Fibroblast of lung (primary cell): Measurements from ENCODE around the gene ASTN2. TPM values are rescaled to one million over a fixed set of nuclear protein-coding genes. Genes with fewer than 3 reads are reported as not detected.

Experiments
- DNase-seq, 2 donors: peaks; one replicate each; pipeline versions ENCODE4 v3.0.0 to v3.0.0-alpha.2; 2010; ENCODE audit warnings: low read depth in 2 of 2
- H2AFZ ChIP-seq: 2 replicates; pipeline ENCODE4 v1.5.1; 2012; ENCODE audit warnings: low read length, control low read depth, inconsistent platforms
- H3K27ac ChIP-seq: 2 replicates; pipeline ENCODE4 v1.5.1; 2011; ENCODE audit warnings: low read length, control low read depth; ENCODE audit not compliant: insufficient read depth
- H3K27me3 ChIP-seq: 2 replicates; pipeline ENCODE4 v1.5.1; 2011; ENCODE audit warnings: mild to moderate bottlenecking, low read length; ENCODE audit not compliant: control insufficient read depth, insufficient read depth
- H3K36me3 ChIP-seq: 2 replicates; pipeline ENCODE4 v1.5.1; 2011; ENCODE audit warnings: low read length; ENCODE audit not compliant: control insufficient read depth, insufficient read depth
- H3K4me1 ChIP-seq: 2 replicates; pipeline ENCODE4 v1.5.1; 2011; ENCODE audit warnings: low read length; ENCODE audit not compliant: control insufficient read depth, insufficient read depth; ENCODE audit errors: extremely low read depth
- H3K4me2 ChIP-seq: 2 replicates; pipeline ENCODE4 v1.5.1; 2011; ENCODE audit warnings: low read length, control low read depth; ENCODE audit not compliant: insufficient read depth; ENCODE audit errors: extremely low read depth
- H3K4me3 ChIP-seq, 4 experiments: fragments of 200-600 bp in 1 of 4; sonication (generic) in 1 of 4; replicated peaks in 1 of 4; 2 replicates each; pipeline ENCODE4 v1.5.1; 2011 to 2016; ENCODE audit warnings: low read length in 4 of 4, low read depth in 3 of 4, mild to moderate bottlenecking in 3 of 4, control low read depth in 2 of 4, inconsistent platforms in 1 of 4, mixed read lengths in 1 of 4; ENCODE audit not compliant: insufficient read depth in 1 of 4; ENCODE audit errors: control extremely low read depth in 1 of 4
- H3K79me2 ChIP-seq: 2 replicates; pipeline ENCODE4 v1.5.1; 2012; ENCODE audit warnings: mild to moderate bottlenecking, low read length, inconsistent platforms; ENCODE audit not compliant: control insufficient read depth, insufficient read depth
- H3K9ac ChIP-seq: 2 replicates; pipeline ENCODE4 v1.5.1; 2011; ENCODE audit warnings: mild to moderate bottlenecking, low read length, control low read depth; ENCODE audit not compliant: insufficient read depth
- H3K9me3 ChIP-seq: 2 replicates; pipeline ENCODE4 v1.5.1; 2012; ENCODE audit warnings: low read depth, low read length; ENCODE audit not compliant: control insufficient read depth, insufficient read depth
- H4K20me1 ChIP-seq: 2 replicates; pipeline ENCODE4 v1.5.1; 2011; ENCODE audit warnings: low read length; ENCODE audit not compliant: control insufficient read depth, insufficient read depth; ENCODE audit errors: extremely low read depth
- EZH2 ChIP-seq: IDR thresholded peaks from 2 replicates; pipeline ENCODE4 v1.5.1; 2012; ENCODE audit warnings: low read length, control low read depth, mild to moderate bottlenecking; ENCODE audit errors: missing control alignments
- polyA plus RNA-seq, 2 donors: library from polyadenylated mRNA; depleted of rRNA in 1 of 2; stranded (reverse) in 1 of 2; unstranded in 1 of 2; fragments of >200 nt; gene quantifications; 2 replicates each; pipeline ENCODE4 v1.2.1, GENCODE V29; 2011 to 2012; ENCODE audit warnings: missing spikeins in 1 of 2
- total RNA-seq: library from RNA; depleted of rRNA; stranded (reverse); fragments of >200 nt; gene quantifications from 2 replicates; pipeline ENCODE4 v1.2.1, GENCODE V29; 2014
- TF ChIP-seq, protein P1 (sequence below), 2 donors: IDR thresholded peaks in 1 of 2; conservative IDR thresholded peaks in 1 of 2; 1 replicate in 1 of 2; 2 replicates in 1 of 2; pipeline ENCODE4 v1.5.1; 2011 to 2012; ENCODE audit warnings: low read length in 2 of 2, control low read depth in 1 of 2, inconsistent platforms in 1 of 2, low read depth in 1 of 2, mild to moderate bottlenecking in 1 of 2

Gene ASTN2
- total and polyA plus RNA-seq, 2 donors (not counting 1 experiment from before 2014, with no cell fraction given): 2.2 to 19.2 TPM

DNA sequence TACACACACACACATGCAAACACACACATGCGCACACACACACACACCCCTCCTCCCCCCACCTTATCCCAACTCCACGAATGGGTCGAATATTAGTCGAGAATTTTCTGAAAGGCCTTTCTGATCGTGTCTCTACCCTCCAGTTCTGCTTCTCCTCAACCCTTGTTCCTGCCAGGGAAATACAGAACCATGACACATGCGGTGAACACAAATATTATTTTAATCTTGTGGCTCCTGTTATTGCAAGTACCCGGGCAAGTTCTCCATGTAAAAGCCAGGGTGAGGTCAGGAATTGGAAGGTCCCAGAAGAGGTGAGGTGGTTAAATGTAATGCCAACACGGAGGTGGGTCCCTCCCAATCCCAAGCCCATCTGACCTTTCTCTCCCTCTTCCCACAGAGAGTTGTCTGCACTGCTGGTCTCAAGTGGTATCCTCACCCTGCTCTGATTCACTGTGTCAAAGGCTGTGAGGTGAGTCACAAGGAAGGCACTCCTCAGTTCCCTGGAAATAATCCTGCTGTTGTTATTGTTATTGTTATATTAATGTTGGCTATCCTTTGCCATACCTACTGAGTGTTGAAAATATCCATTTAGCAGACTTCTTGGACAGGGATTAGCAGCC, 1037.6 kb downstream of the ASTN2 start:
- Histone ChIP-seq H3K9me3 (no peaks in the 10 kb centered on the region), H3K36me3 (no peaks in the 10 kb centered on the region), H3K4me3 (no peak overlapping the region), H3K27ac (peak overlapping the region; percentile 4), H3K4me1 (peaks cover 9% of the 10 kb centered on the region), H2AFZ (no peak overlapping the region), H3K9ac (no peak overlapping the region), H3K4me2 (peak overlapping the region; percentile 18), H3K27me3 (no peaks in the 10 kb centered on the region), H4K20me1 (no peaks in the 10 kb centered on the region), H3K79me2 (no peaks in the 10 kb centered on the region)
- DNase-seq: peak; percentile 69 to 83
- TF ChIP-seq EZH2: no peak
- TF ChIP-seq, protein P1, sequence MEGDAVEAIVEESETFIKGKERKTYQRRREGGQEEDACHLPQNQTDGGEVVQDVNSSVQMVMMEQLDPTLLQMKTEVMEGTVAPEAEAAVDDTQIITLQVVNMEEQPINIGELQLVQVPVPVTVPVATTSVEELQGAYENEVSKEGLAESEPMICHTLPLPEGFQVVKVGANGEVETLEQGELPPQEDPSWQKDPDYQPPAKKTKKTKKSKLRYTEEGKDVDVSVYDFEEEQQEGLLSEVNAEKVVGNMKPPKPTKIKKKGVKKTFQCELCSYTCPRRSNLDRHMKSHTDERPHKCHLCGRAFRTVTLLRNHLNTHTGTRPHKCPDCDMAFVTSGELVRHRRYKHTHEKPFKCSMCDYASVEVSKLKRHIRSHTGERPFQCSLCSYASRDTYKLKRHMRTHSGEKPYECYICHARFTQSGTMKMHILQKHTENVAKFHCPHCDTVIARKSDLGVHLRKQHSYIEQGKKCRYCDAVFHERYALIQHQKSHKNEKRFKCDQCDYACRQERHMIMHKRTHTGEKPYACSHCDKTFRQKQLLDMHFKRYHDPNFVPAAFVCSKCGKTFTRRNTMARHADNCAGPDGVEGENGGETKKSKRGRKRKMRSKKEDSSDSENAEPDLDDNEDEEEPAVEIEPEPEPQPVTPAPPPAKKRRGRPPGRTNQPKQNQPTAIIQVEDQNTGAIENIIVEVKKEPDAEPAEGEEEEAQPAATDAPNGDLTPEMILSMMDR (conservative IDR thresholded peaks at IDR 0.05 in 1 of 2, IDR thresholded peaks at IDR 0.05 in 1 of 2; ENCODE audit: low read depth in 1 of 2, low read length in 2 of 2): no peak
